ENCODE measurements around the gene RNF214.
"Not testable (repeated sequence)": the region's sequence is repeated elsewhere in the genome, so short reads cannot be mapped to it uniquely, and the experiment has no call there.

RNF214 gene

GRCh38 chr11:117197516-117198456 is 34.7 kb upstream of the RNF214 start:
- no peak for DNase-seq

GRCh38 chr11:117198613-117199012 is 33.9 kb upstream of the RNF214 start:
- no peak for DNase-seq

GRCh38 chr11:117199053-117199915 is 33.2 kb upstream of the RNF214 start, which contains the start of gene TAGLN:
Gene TAGLN, plus strand, starts transcription at chr11:117199370. Its CDS starts 3,644 bp downstream, at chr11:117203014.
- no peak for DNase-seq

GRCh38 chr11:117199916-117200812 is 32.3 kb upstream of the RNF214 start:
- DNase-seq: no peak

- no peak for DNase-seq
These were observed 31.4 kb upstream of the RNF214 start for GRCh38 chr11:117200813-117201657.

GRCh38 chr11:117201658-117202305 is 30.7 kb upstream of the RNF214 start:
- no peak for DNase-seq

GRCh38 chr11:117202386-117203068 is 29.9 kb upstream of the RNF214 start:
- DNase-seq: no peak

- DNase-seq: no peak
These were observed 29.4 kb upstream of the RNF214 start for GRCh38 chr11:117203069-117203407.

- DNase-seq: no peak
These were observed 28.0 kb upstream of the RNF214 start for GRCh38 chr11:117204283-117205080.

- DNase-seq: peak in 2 of 56 donors; percentile 10 to 17
These were observed 27.2 kb upstream of the RNF214 start for GRCh38 chr11:117205211-117205818.

- DNase-seq: not testable (repeated sequence)
These were observed 26.4 kb upstream of the RNF214 start for GRCh38 chr11:117206111-117206510.

GRCh38 chr11:117206859-117207258 is 25.6 kb upstream of the RNF214 start:
- not testable (repeated sequence) for DNase-seq

- DNase-seq: not testable (repeated sequence)
These were observed 25.0 kb upstream of the RNF214 start for GRCh38 chr11:117207481-117207880.

- not testable (repeated sequence) for DNase-seq
These were observed 23.8 kb upstream of the RNF214 start for GRCh38 chr11:117208710-117209109.

- not testable (repeated sequence) for DNase-seq
These were observed 22.9 kb upstream of the RNF214 start for GRCh38 chr11:117209351-117210125.

GRCh38 chr11:117210620-117211019 is 21.9 kb upstream of the RNF214 start:
- DNase-seq: no peak

Measured in amygdala (tissue), 56 donors.